GM21423 (cell line): Measurements from ENCODE around the gene UACA.

Experiments
- ATAC-seq: cut with Tn5 transposase; IDR thresholded peaks from one replicate; pipeline ENCODE4 v1.9.1; 2021; ENCODE audit warnings: mild to moderate bottlenecking, moderate library complexity; ENCODE audit not compliant: unreplicated experiment

The UACA gene

GRCh38 chr15:70788114-70789049 is 25.0 kb upstream of the UACA start:
- no peak for ATAC-seq

- ATAC-seq, result no peak
Observed at GRCh38 chr15:70786996-70787395, 23.6 kb upstream of the UACA start.

DNA sequence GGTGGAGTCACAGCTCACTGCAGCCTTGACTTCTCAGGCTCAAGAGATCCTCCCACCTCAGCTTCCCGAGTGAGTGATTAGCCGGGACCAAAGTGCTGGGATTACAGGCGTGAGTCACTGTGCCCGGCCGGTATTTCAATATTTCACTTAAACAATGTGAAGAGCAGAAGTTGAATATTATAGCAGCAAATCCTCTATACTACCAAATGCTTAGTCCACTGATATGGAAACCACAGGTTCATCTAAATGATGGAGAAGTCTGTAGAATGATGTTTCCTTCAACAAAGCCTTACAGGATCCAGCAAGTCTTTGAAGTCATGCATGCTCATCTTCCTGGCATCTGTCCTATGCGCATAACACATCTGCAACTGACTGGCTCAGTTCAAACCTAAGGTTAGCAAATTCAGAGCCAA is 20.3 kb upstream of the UACA start:
- no peak for ATAC-seq

DNA sequence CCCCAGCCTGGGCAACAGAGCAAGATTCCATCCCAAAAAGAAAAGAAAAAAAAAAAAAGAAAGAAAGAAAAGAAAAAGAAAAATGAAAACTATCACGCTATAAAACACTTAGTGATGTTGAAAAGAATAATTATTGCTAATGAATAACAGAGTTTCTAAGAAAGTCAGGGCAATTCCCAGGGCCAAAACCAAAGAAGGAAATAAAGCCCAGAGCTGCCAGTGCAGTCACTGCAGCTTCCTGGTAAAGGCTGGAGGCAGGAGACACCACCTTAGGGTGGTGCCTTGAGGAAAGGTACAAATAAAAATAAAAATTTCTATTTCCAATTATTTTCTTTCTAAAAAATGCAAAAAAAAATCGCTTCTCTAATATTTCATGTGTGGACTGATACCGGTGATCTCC is 19.7 kb upstream of the UACA start:
- no peak for ATAC-seq

GRCh38 chr15:70781236-70781635 is 17.9 kb upstream of the UACA start:
- no peak for ATAC-seq

GRCh38 chr15:70778258-70779076 is 15.1 kb upstream of the UACA start:
- no peak for ATAC-seq

DNA sequence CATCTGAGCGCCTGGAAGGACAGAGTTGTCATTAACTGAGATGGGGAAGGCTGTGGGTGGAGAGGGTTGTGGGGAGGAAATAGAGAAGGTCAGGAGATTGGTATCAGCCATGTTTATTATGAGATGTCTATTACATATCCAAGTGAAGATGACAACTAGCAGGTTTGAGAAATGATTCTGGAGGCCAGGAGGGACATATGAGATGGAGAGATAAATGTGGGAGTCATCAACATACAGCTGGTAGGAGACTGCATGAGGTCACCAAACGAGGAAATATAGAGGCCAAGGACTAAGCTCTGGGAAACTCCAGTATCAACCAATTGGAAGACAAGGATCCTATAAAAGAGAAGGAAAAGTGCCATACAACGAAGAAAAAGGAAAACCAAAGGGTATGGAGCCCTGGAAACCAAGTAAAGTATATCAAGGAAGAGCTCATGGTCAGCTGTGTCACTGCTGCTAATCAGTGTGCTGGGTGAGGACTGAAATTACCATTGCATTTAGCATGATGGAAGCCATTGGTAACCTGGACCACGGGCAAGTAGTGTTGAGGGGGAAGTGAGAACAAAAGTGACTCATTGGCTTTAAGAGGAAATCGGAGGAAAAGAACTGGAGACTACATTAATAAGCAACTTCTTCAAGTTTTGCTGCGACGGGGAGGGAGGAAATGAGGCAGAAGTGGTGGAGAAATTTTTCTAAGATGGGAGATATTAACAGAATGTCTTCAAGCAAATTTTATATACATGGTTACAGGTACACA is 14.0 kb upstream of the UACA start:
- ATAC-seq, result no peak

GRCh38 chr15:70775160-70775559 is 11.8 kb upstream of the UACA start:
- ATAC-seq, result no peak

DNA sequence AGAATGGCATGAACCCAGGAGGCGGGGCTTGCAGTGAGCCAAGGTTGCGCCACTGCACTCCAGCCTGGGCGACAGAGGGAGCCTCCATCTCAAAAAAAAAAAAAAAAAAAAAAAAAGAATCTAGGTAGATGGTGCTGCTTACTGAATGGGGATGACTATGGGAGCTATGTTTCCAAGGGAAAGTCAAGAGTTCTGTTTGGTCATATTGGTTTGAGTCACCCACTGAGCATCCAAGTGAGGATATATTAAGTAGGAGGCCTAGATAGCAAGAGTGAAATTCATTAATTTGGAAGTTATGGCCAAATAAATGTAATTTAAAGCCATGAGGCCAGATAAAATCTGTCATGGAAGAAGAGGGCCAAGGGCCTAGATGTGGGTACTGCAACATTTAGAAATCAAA is 9.0 kb upstream of the UACA start:
- no peak for ATAC-seq

- no peak for ATAC-seq
Observed at GRCh38 chr15:70770863-70771262, 7.5 kb upstream of the UACA start.

GRCh38 chr15:70768257-70768883 is 5.0 kb upstream of the UACA start:
- ATAC-seq, result no peak

DNA sequence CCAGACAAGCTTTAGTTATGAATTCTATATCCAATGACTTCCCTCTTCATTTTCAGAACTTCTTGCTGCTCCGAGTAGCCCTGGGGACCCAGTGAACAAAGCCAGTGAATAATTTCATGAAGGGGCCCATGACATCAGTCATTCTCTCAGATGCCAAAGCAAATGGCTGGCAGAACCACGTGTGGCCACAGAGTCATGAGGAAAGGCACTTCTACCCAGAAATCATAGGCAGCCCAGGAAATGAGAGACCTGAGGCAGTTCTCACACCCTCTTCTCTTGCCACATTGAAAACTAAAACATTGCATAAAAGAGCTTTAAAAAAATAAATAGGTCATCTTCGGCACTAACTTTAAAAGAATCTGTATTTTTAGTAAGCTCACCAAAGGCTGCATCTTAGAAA is 4.3 kb upstream of the UACA start:
- no peak for ATAC-seq

GRCh38 chr15:70766597-70766996 is 3.2 kb upstream of the UACA start:
- no peak for ATAC-seq

DNA sequence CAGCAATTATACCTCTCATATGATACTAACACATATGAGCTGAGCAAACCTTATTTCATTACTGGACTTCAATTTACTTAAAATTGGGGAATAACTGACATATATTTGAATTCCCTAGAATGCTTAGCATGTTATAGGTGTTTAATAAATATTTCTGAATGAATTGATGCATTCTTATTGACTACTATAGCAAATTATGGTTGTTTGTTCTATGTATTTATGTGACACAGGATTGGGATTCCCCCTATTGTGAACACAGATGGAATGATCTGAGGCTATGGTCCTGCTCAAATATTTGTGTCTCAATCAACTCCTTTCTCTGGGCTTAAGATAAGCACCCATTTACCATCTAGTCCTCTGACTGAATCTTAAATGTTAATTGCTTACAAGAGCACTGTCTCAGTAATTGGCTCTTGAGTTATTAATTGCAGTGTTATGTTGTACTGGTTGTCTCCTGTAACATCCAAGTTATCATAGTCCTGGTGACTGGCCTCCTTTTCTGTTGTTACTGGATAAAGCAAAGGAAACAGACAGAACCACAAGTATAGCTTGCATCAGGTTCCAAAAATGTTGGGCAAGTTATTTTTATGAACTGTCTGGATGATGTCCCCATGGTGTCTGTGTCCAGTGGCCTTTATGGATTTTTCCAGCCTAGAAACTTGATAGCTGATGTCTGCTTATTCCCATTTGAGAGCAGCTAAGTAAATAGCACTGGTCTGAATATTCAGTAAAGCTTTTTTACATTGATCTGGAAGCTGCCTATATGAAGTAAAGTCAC is 2.3 kb upstream of the UACA start:
- no peak for ATAC-seq

- ATAC-seq, result no peak
Observed at GRCh38 chr15:70763950-70764730, 782 bp upstream of the UACA start.

GRCh38 chr15:70762469-70763119 is 764 bp downstream of the UACA start:
- peak; percentile 23 for ATAC-seq

DNA sequence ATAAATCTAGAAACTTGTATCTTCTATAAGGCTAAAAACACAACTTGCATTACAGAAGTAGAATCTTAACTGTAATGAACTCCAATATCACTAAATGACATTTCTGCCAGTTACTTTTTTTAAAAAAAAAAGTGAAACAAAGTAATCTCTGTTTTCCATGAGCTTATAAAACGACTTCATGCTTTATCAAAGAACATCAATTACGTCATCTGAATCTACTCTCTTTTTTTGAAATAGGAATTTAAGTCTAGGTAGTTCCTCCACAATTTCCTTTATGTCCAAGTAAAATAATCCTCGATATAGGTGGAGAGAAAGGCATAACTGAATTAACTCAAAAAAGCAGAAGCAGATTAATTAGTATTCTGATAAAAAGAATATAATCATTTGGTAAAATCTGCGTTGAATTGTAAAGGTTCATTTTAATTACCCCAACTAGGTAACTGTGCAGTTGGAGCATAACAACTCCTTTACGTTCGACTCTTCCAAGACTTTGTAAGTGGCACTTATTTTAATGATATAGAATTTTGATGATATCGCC is 1.4 kb downstream of the UACA start:
- no peak for ATAC-seq

- no peak for ATAC-seq
Observed at GRCh38 chr15:70761046-70761445, 2.3 kb downstream of the UACA start.
